Neural crest cell (in vitro differentiated cells): ENCODE measurements around the gene YIPF5. TPM values are rescaled to one million over a fixed set of nuclear protein-coding genes. Genes with fewer than 3 reads are reported as not detected.

Experiments used
- DNase-seq: peaks from one replicate; pipeline ENCODE4 v3.0.0; 2021; ENCODE audit warnings: low read depth, mixed read lengths, low spot score
- H3K27ac Mint-ChIP-seq: one replicate; pipeline ENCODE4 v1.8.0; 2021; ENCODE audit warnings: mild to moderate bottlenecking, mixed read lengths; ENCODE audit not compliant: unreplicated experiment
- H3K27me3 Mint-ChIP-seq: 2 replicates; pipeline ENCODE4 v1.8.0; 2021; ENCODE audit warnings: low read depth, mild to moderate bottlenecking, mixed read lengths
- H3K36me3 Mint-ChIP-seq: 2 replicates; pipeline ENCODE4 v1.8.0; 2021; ENCODE audit warnings: low read depth, mild to moderate bottlenecking, mixed read lengths
- H3K4me1 Mint-ChIP-seq: 2 replicates; pipeline ENCODE4 v1.8.0; 2021; ENCODE audit warnings: mixed read lengths
- H3K4me3 Mint-ChIP-seq: one replicate; pipeline ENCODE4 v1.8.0; 2021; ENCODE audit warnings: mild to moderate bottlenecking, mixed read lengths
- H3K9me3 Mint-ChIP-seq: 2 replicates; pipeline ENCODE4 v1.8.0; 2021; ENCODE audit warnings: mixed read lengths
- CTCF ChIP-seq: fragments of 200-600 bp; sonication (generic); conservative IDR thresholded peaks from 2 replicates; pipeline ENCODE4 v1.5.0; 2021; ENCODE audit warnings: antibody characterized with exemption, mild to moderate bottlenecking
- total RNA-seq: library from RNA; stranded (reverse); gene quantifications from 2 replicates; pipeline ENCODE4 v1.2.1, GENCODE V29; 2021

The YIPF5 gene
- total RNA-seq, 1 donor from 2014 or later: 40.5 TPM

- H3K4me1 Mint-ChIP-seq: no peaks in the 10 kb centered on the region
- H3K9me3 Mint-ChIP-seq: no peaks in the 10 kb centered on the region
- peaks cover 6% of the 10 kb centered on the region for H3K27me3 Mint-ChIP-seq
- TF ChIP-seq CTCF: no peak
- H3K27ac Mint-ChIP-seq: no peak overlapping the region
- no peak for DNase-seq
- no peaks in the 10 kb centered on the region for H3K36me3 Mint-ChIP-seq
- no peak overlapping the region for H3K4me3 Mint-ChIP-seq
Measured at GRCh38 chr5:144179226-144179625, 8.8 kb upstream of the YIPF5 start.

- H3K27me3 Mint-ChIP-seq: peaks cover 19% of the 10 kb centered on the region
- TF ChIP-seq CTCF: no peak
- no peak overlapping the region for H3K27ac Mint-ChIP-seq
- no peak overlapping the region for H3K4me3 Mint-ChIP-seq
- no peaks in the 10 kb centered on the region for H3K9me3 Mint-ChIP-seq
- no peaks in the 10 kb centered on the region for H3K4me1 Mint-ChIP-seq
- H3K36me3 Mint-ChIP-seq: no peaks in the 10 kb centered on the region
- no peak for DNase-seq
Measured at GRCh38 chr5:144177548-144177947, 7.1 kb upstream of the YIPF5 start.

- DNase-seq: no peak
- no peak for TF ChIP-seq CTCF
- peaks cover 19% of the 10 kb centered on the region for H3K27me3 Mint-ChIP-seq
- no peak overlapping the region for H3K4me3 Mint-ChIP-seq
- no peak overlapping the region for H3K27ac Mint-ChIP-seq
- H3K9me3 Mint-ChIP-seq: peaks cover 3% of the 10 kb centered on the region
- no peaks in the 10 kb centered on the region for H3K36me3 Mint-ChIP-seq
- H3K4me1 Mint-ChIP-seq: peaks cover 21% of the 10 kb centered on the region
Measured at GRCh38 chr5:144173766-144174165, 3.3 kb upstream of the YIPF5 start.

- Mint-ChIP-seq H3K4me3 (peak overlapping the region; percentile 95), H3K27ac (peak overlapping the region; percentile 71), H3K4me1 (peaks cover 26% of the 10 kb centered on the region), H3K36me3 (no peaks in the 10 kb centered on the region), H3K27me3 (peaks cover 19% of the 10 kb centered on the region), H3K9me3 (peaks cover 3% of the 10 kb centered on the region)
- DNase-seq: peak; percentile 1
- no peak for TF ChIP-seq CTCF
Measured at GRCh38 chr5:144169904-144170275, 569 bp downstream of the YIPF5 start.

- Mint-ChIP-seq H3K27me3 (peaks cover 3% of the 10 kb centered on the region), H3K36me3 (no peaks in the 10 kb centered on the region), H3K9me3 (peaks cover 3% of the 10 kb centered on the region), H3K4me3 (peak overlapping the region; percentile 66), H3K4me1 (peaks cover 26% of the 10 kb centered on the region), H3K27ac (no peak overlapping the region)
- no peak for TF ChIP-seq CTCF
- no peak for DNase-seq
Measured at GRCh38 chr5:144167998-144168397, 2.5 kb downstream of the YIPF5 start.

GRCh38 chr5:144166696-144167095 lies 3.8 kb downstream of the YIPF5 start:
- Mint-ChIP-seq H3K4me3 (no peak overlapping the region), H3K27me3 (no peaks in the 10 kb centered on the region), H3K9me3 (peaks cover 3% of the 10 kb centered on the region), H3K4me1 (peaks cover 26% of the 10 kb centered on the region), H3K36me3 (no peaks in the 10 kb centered on the region), H3K27ac (no peak overlapping the region)
- no peak for DNase-seq
- TF ChIP-seq CTCF: no peak
